Sigmoid colon (tissue), 7 donors: ENCODE data around the gene MFSD2A. TPM values are rescaled to one million over a fixed set of nuclear protein-coding genes. Genes with fewer than 3 reads are reported as not detected.

ENCODE experiments used
- DNase-seq: peaks from one replicate; pipeline ENCODE4 v3.0.0-alpha.2; 2019
- H3K27ac ChIP-seq, 4 donors: fragments of 200-600 bp; sonication (generic); one replicate each; pipeline ENCODE4 v1.5.1; 2016 to 2019; ENCODE audit warnings: mild to moderate bottlenecking in 1 of 4
- H3K27me3 ChIP-seq, 3 donors: fragments of 200-600 bp; sonication (generic); one replicate each; pipeline ENCODE4 v1.5.1; 2019; ENCODE audit warnings: mild to moderate bottlenecking in 1 of 3
- H3K36me3 ChIP-seq, 4 donors: fragments of 200-600 bp; sonication (generic); one replicate each; pipeline ENCODE4 v1.5.1; 2016 to 2019
- H3K4me1 ChIP-seq, 4 donors: fragments of 200-600 bp; sonication (generic); one replicate each; pipeline ENCODE4 v1.5.1; 2017 to 2019
- H3K4me3 ChIP-seq, 4 donors: fragments of 200-600 bp; sonication (generic); one replicate each; pipeline ENCODE4 v1.5.1; 2017 to 2019; ENCODE audit warnings: mild to moderate bottlenecking in 2 of 4, moderate library complexity in 1 of 4
- H3K9me3 ChIP-seq, 4 donors: fragments of 200-600 bp in 3 of 4; sonication (generic) in 3 of 4; one replicate each; pipeline versions ENCODE4 v1.5.1 to v1.6.1; 2013 to 2019
- EP300 ChIP-seq, 4 donors: sonication (generic); formaldehyde crosslinking; IDR thresholded peaks; one replicate each; pipeline ENCODE4 v1.6.1; 2017; ENCODE audit warnings: antibody characterized with exemption in 4 of 4
- POLR2A ChIP-seq, 2 donors: fragments of 450-650 bp; IDR thresholded peaks; one replicate each; pipeline ENCODE4 v1.6.1; 2016; ENCODE audit warnings: antibody characterized with exemption in 2 of 2, mild to moderate bottlenecking in 2 of 2, moderate library complexity in 2 of 2
- POLR2AphosphoS5 ChIP-seq, 4 donors: sonication (generic); formaldehyde crosslinking; IDR thresholded peaks; one replicate each; pipeline ENCODE4 v1.6.1; 2017; ENCODE audit warnings: antibody characterized with exemption in 4 of 4
- WGBS, 2 donors: extraction: QIAGEN DNeasy Blood & Tissue Kit; methylation state at CpG; one replicate each; pipeline ENCODE4 v1.1.7; 2013; 5-methylcytosine and 5-hydroxymethylcytosine counted together
- intact Hi-C: fragments of 100-400 bp; cut with DNase I; formaldehyde crosslinking; loops from one replicate; pipeline ENCODE4 v1.15.1; 2023
- polyA plus RNA-seq, 3 donors: library from polyadenylated mRNA; stranded (reverse); fragments of 200-250 nt; gene quantifications; one replicate each; pipeline ENCODE4 v1.2.3, GENCODE V29; 2013
- total RNA-seq, 4 donors: library from RNA; depleted of rRNA; stranded (reverse); fragments of >200 nt; gene quantifications; one replicate each; pipeline ENCODE4 v1.1.0, GENCODE V29; 2016
- TF ChIP-seq, protein P1 (sequence below), 4 experiments: fragments of 450-650 bp in 3 of 4; fragments of 200-600 bp in 1 of 4; IDR thresholded peaks; one replicate each; pipeline ENCODE4 v1.5.1; 2016 to 2019; ENCODE audit warnings: antibody characterized with exemption in 4 of 4, mild to moderate bottlenecking in 3 of 4, moderate library complexity in 2 of 4
- donor health status: healthy with polysubstance abuse.
- donor health status: Bipolar disorder and iron deficiency.
- donor health status: healthy.

MFSD2A gene
- total and polyA plus RNA-seq, 7 donors = 1.3 to 26.5 (median 5.0) TPM

GRCh38 chr1:39940980-39941871 is 13.7 kb upstream of the MFSD2A start:
- Histone ChIP-seq H3K4me3 (no peak overlapping the region), H3K9me3 (no peaks in the 10 kb centered on the region), H3K4me1 (no peaks in the 10 kb centered on the region), H3K27ac (no peak overlapping the region), H3K36me3 (no peaks in the 10 kb centered on the region), H3K27me3 (no peaks in the 10 kb centered on the region)
- intact Hi-C loops = no loop called here
- DNase-seq = no peak
- WGBS, 2 donors = 91 to 95% methylated on average over 9 of the region's 9 CpGs
- TF ChIP-seq EP300 (IDR thresholded peaks at IDR 0.05) = no peak
- no peak for TF ChIP-seq POLR2AphosphoS5 (IDR thresholded peaks at IDR 0.05)
- TF ChIP-seq POLR2A (IDR thresholded peaks at IDR 0.05) = no peak
- TF ChIP-seq, protein P1, sequence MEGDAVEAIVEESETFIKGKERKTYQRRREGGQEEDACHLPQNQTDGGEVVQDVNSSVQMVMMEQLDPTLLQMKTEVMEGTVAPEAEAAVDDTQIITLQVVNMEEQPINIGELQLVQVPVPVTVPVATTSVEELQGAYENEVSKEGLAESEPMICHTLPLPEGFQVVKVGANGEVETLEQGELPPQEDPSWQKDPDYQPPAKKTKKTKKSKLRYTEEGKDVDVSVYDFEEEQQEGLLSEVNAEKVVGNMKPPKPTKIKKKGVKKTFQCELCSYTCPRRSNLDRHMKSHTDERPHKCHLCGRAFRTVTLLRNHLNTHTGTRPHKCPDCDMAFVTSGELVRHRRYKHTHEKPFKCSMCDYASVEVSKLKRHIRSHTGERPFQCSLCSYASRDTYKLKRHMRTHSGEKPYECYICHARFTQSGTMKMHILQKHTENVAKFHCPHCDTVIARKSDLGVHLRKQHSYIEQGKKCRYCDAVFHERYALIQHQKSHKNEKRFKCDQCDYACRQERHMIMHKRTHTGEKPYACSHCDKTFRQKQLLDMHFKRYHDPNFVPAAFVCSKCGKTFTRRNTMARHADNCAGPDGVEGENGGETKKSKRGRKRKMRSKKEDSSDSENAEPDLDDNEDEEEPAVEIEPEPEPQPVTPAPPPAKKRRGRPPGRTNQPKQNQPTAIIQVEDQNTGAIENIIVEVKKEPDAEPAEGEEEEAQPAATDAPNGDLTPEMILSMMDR (IDR thresholded peaks at IDR 0.05) = no peak

GRCh38 chr1:39943471-39944290 is 11.3 kb upstream of the MFSD2A start:
- WGBS, 2 donors = 70 to 86% methylated on average over 14 of the region's 14 CpGs

GRCh38 chr1:39944410-39945112 is 10.4 kb upstream of the MFSD2A start:
- intact Hi-C loops = no loop called here
- no peak for TF ChIP-seq POLR2A (IDR thresholded peaks at IDR 0.05)
- TF ChIP-seq EP300 (IDR thresholded peaks at IDR 0.05) = no peak
- TF ChIP-seq, protein P1 (IDR thresholded peaks at IDR 0.05) = no peak
- no peak for TF ChIP-seq POLR2AphosphoS5 (IDR thresholded peaks at IDR 0.05)
- H3K27me3 ChIP-seq = no peaks in the 10 kb centered on the region
- H3K9me3 ChIP-seq = no peaks in the 10 kb centered on the region
- no peak overlapping the region for H3K4me3 ChIP-seq
- H3K4me1 ChIP-seq = no peaks in the 10 kb centered on the region
- H3K36me3 ChIP-seq = no peaks in the 10 kb centered on the region
- DNase-seq = no peak
- no peak overlapping the region for H3K27ac ChIP-seq
- 54 to 65% methylated on average over 8 of the region's 8 CpGs for WGBS, 2 donors

More at GRCh38 chr1:39943471-39944290, 11.3 kb upstream of the MFSD2A start:
- TF ChIP-seq, protein P1 (IDR thresholded peaks at IDR 0.05) = no peak
- TF ChIP-seq POLR2A (IDR thresholded peaks at IDR 0.05) (no peak), EP300 (IDR thresholded peaks at IDR 0.05) (no peak), POLR2AphosphoS5 (IDR thresholded peaks at IDR 0.05) (no peak)
- Histone ChIP-seq H3K4me3 (no peak overlapping the region), H3K4me1 (no peaks in the 10 kb centered on the region), H3K36me3 (no peaks in the 10 kb centered on the region), H3K27ac (no peak overlapping the region), H3K27me3 (no peaks in the 10 kb centered on the region), H3K9me3 (no peaks in the 10 kb centered on the region)
- no peak for DNase-seq
- intact Hi-C loops = no loop called here

GRCh38 chr1:39946216-39946615 is 8.7 kb upstream of the MFSD2A start:
- H3K4me3 ChIP-seq = no peak overlapping the region
- 82 to 92% methylated on average over 4 of the region's 4 CpGs for WGBS, 2 donors
- H3K36me3 ChIP-seq = no peaks in the 10 kb centered on the region
- no peaks in the 10 kb centered on the region for H3K27me3 ChIP-seq
- no peak for DNase-seq
- no peak overlapping the region for H3K27ac ChIP-seq
- no peaks in the 10 kb centered on the region for H3K9me3 ChIP-seq
- intact Hi-C loops = no loop called here
- TF ChIP-seq, protein P1 (IDR thresholded peaks at IDR 0.05) = no peak
- TF ChIP-seq POLR2A (IDR thresholded peaks at IDR 0.05) = no peak
- TF ChIP-seq EP300 (IDR thresholded peaks at IDR 0.05) = no peak
- no peak for TF ChIP-seq POLR2AphosphoS5 (IDR thresholded peaks at IDR 0.05)
- H3K4me1 ChIP-seq = peaks cover 0 to 3% (median 0%) of the 10 kb centered on the region in 4 donors
